Stimulated activated naive CD8-positive, alpha-beta T cell treated with anti-CD3 and anti-CD28 coated beads, Interleukin-15, Interleukin-2, amounts not matched to agents 100 ng/mL and 50 ng/mL, for 24 hours (primary cell): ENCODE measurements around the gene LMAN2.

Experiments used
- H3K27ac Mint-ChIP-seq: one replicate; pipeline ENCODE4 v1.8.0; 2021; ENCODE audit warnings: mild to moderate bottlenecking, mixed read lengths
- H3K27me3 Mint-ChIP-seq: one replicate; pipeline ENCODE4 v1.8.0; 2021; ENCODE audit warnings: mixed read lengths
- H3K36me3 Mint-ChIP-seq: one replicate; pipeline ENCODE4 v1.8.0; 2021; ENCODE audit warnings: low read depth, mixed read lengths
- H3K4me1 Mint-ChIP-seq: one replicate; pipeline ENCODE4 v1.8.0; 2021; ENCODE audit warnings: low read depth, mixed read lengths
- H3K4me3 Mint-ChIP-seq: one replicate; pipeline ENCODE4 v1.8.0; 2021; ENCODE audit warnings: mild to moderate bottlenecking, mixed read lengths
- H3K9me3 Mint-ChIP-seq: one replicate; pipeline ENCODE4 v1.8.0; 2021; ENCODE audit warnings: mixed read lengths

The LMAN2 gene, protein sequence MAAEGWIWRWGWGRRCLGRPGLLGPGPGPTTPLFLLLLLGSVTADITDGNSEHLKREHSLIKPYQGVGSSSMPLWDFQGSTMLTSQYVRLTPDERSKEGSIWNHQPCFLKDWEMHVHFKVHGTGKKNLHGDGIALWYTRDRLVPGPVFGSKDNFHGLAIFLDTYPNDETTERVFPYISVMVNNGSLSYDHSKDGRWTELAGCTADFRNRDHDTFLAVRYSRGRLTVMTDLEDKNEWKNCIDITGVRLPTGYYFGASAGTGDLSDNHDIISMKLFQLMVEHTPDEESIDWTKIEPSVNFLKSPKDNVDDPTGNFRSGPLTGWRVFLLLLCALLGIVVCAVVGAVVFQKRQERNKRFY

GRCh38 chr5:177351392-177352329 is at the start of gene LMAN2:
LMAN2 (minus strand) TSS chr5:177351668; CDS start chr5:177351647, 21 bp downstream.
- Mint-ChIP-seq H3K27me3 (no peaks in the 10 kb centered on the region), H3K4me3 (peak within 1 kb of the TSS; percentile 99), H3K4me1 (peaks cover 61% of the 10 kb centered on the region), H3K27ac (peak within 1 kb of the TSS; percentile 100), H3K36me3 (peaks cover 24% of the 10 kb centered on the region), H3K9me3 (peaks cover 4% of the 10 kb centered on the region)

DNA sequence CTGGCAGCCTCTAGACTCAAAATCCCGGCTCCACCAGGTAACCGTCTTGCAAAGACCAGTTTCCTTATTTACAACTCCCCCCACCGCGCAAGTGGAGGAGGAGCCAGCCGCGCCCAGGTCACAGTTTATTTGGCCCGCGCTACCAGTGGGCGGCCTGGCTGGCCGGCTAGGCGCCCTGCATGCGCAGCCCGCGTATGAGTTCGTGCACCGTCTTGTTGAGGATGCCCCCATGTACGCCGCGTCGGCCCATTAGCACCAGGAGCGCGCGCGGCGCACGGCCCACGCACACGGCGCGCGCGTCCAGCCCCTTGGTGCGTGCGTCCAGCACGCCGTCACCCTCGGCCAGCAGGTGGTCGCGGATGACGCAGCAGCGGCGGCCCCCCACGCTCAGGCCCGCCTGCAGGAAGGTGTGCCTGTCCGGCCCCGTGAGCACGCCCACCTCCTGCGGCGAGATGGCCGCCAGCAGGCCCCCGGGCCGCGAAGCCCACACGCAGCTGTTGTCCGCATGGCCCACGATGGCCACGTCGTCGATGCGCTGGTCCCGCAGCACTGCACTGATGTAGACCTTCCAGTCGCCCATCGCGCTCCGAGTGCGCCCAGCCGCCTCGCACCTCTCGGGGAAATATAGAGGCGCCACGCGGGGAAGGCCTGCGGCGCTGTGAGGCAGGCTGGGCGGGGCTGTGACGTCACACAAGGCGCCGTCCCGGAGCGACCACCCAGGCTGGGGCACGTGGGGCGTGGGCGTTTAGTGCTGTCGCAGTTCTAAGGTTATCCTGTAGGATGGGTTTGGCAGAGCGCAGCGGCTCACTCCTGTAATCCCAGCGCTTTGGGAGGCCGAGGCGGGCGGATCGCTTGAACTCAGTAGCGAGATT is 48.8 kb upstream of the LMAN2 start, which contains the start of gene PFN3:
PFN3 (minus strand) TSS at position 665 of the 872 bp plus-strand sequence; CDS start at position 580, 85 bp downstream.
- Mint-ChIP-seq H3K27me3 (peaks cover 27% of the 10 kb centered on the region), H3K4me3 (no peak within 1 kb of the TSS), H3K27ac (no peak within 1 kb of the TSS), H3K4me1 (peaks cover 23% of the 10 kb centered on the region), H3K36me3 (no peaks in the 10 kb centered on the region), H3K9me3 (no peaks in the 10 kb centered on the region)

DNA sequence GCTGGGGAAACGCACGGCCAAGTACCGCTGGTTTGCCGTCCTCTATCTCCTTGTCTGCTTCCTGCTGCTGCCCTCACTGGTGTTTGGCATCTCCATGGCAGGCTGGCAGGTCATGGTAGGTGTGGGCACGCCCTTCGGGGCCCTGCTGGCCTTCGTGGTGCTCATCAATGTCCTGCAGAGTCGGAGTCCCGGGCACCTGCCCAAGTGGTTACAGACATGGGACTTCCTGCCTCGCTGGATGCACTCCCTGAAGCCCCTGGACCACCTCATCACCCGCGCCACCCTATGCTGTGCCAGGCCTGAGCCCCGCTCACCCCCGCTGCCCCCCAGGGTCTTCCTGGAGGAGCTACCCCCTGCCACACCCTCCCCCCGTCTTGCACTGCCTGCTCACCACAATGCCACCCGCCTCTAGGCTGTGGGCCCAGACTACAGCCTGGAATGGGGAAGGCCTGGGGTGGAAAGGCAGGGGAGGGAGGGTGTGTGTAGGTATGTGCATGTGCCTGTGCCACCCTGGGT is 46.5 kb upstream of the LMAN2 start:
- Mint-ChIP-seq H3K4me1 (peaks cover 7% of the 10 kb centered on the region), H3K9me3 (no peaks in the 10 kb centered on the region), H3K36me3 (no peaks in the 10 kb centered on the region), H3K27ac (no peak overlapping the region), H3K4me3 (no peak overlapping the region), H3K27me3 (peaks cover 20% of the 10 kb centered on the region)

DNA sequence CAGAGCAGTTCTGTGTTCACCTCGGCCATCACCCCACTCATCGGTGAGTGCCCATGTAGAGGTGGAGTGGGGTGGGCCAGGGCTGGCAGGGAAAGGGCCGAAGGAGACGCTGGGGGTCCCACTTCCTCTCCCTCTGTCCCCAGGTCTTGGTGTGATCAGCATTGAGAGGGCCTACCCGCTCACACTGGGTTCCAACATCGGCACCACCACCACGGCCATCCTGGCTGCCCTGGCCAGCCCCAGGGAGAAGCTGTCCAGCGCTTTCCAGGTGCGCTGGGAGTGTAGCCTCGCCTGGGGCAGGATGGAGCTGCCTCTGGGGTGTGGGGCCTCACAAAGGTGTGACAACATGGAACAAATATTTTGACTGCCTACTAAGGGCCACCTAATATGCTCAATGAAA is 45.3 kb upstream of the LMAN2 start:
- no peak overlapping the region for H3K27ac Mint-ChIP-seq
- no peaks in the 10 kb centered on the region for H3K36me3 Mint-ChIP-seq
- H3K9me3 Mint-ChIP-seq, result no peaks in the 10 kb centered on the region
- H3K27me3 Mint-ChIP-seq, result peaks cover 9% of the 10 kb centered on the region
- H3K4me3 Mint-ChIP-seq, result no peak overlapping the region
- H3K4me1 Mint-ChIP-seq, result no peaks in the 10 kb centered on the region

DNA sequence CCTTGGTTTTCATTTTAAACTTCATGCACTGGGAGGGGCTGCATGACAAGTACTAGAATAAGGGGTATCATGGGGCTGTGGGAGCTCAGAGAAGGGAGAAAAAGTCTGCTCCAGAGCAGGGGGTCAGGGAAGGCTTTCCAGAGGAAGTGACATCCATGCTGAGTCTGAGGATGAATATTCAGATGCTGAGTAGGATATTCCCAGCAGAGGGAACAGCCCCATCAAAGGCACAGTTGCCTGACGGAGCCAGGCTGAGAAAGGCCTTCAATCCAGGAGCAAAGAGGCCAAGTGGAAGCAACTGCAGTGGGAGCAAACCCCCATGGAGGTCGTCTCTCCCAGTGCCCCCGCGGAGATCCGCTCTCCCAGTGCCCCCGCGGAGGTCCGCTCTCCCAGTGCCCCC is 44.6 kb upstream of the LMAN2 start:
- Mint-ChIP-seq H3K36me3 (no peaks in the 10 kb centered on the region), H3K27me3 (peaks cover 2% of the 10 kb centered on the region), H3K9me3 (no peaks in the 10 kb centered on the region), H3K4me3 (no peak overlapping the region), H3K4me1 (peaks cover 5% of the 10 kb centered on the region), H3K27ac (no peak overlapping the region)

- Mint-ChIP-seq H3K4me1 (peaks cover 25% of the 10 kb centered on the region), H3K4me3 (no peak overlapping the region), H3K27ac (no peak overlapping the region), H3K36me3 (no peaks in the 10 kb centered on the region), H3K27me3 (no peaks in the 10 kb centered on the region), H3K9me3 (no peaks in the 10 kb centered on the region)
Measured at GRCh38 chr5:177393990-177394389, 42.5 kb upstream of the LMAN2 start.

DNA sequence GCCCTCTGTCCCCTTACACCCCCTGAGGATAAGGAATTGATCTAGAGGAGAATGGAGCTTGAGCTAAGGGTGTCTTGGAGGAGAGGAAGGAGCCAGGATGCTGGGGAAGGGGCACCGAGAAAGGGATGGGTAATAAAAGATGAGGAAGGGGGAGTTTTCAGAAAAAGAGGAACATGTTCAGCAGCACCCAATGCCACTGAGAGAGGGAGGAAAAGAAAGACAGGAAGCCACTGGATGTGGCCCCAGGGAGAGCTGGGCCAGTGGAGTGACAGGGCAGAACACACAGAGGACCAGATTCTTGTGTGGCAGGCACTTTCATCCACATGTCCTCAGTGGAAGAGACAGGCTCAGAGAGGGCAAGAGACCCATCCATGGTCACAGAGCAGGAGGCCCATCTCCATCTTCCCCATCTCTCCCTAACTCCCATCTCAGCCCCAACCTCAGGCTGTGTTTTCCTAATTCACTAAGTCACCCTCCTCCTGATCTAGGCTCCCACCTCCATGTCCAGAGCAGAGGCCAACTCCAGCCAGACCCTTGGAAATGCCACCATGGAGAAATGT is 41.8 kb upstream of the LMAN2 start:
- Mint-ChIP-seq H3K27me3 (no peaks in the 10 kb centered on the region), H3K9me3 (no peaks in the 10 kb centered on the region), H3K27ac (peak overlapping the region; percentile 60), H3K4me3 (no peak overlapping the region), H3K36me3 (no peaks in the 10 kb centered on the region), H3K4me1 (peaks cover 32% of the 10 kb centered on the region)

DNA sequence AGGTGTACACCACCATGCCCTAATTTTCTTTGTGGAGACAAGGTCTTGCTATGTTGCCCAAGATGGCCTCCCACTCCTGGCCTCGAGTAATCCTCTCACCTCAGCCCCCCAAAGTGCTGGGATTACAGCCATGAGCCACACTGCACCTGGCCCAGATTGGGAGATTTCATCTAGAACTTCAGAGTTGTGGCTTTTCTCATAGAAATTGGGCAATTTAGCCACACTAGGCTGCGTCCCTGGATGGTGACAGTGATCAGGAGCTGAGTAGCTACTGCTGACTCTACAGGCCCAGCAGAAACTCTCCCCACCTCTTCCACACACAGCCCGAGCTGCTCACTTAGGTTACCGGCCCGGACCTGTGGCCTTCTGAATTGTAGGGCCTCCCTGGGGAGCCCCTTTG is 41.3 kb upstream of the LMAN2 start:
- Mint-ChIP-seq H3K4me1 (peaks cover 36% of the 10 kb centered on the region), H3K27me3 (no peaks in the 10 kb centered on the region), H3K9me3 (no peaks in the 10 kb centered on the region), H3K36me3 (no peaks in the 10 kb centered on the region), H3K27ac (no peak overlapping the region), H3K4me3 (no peak overlapping the region)

DNA sequence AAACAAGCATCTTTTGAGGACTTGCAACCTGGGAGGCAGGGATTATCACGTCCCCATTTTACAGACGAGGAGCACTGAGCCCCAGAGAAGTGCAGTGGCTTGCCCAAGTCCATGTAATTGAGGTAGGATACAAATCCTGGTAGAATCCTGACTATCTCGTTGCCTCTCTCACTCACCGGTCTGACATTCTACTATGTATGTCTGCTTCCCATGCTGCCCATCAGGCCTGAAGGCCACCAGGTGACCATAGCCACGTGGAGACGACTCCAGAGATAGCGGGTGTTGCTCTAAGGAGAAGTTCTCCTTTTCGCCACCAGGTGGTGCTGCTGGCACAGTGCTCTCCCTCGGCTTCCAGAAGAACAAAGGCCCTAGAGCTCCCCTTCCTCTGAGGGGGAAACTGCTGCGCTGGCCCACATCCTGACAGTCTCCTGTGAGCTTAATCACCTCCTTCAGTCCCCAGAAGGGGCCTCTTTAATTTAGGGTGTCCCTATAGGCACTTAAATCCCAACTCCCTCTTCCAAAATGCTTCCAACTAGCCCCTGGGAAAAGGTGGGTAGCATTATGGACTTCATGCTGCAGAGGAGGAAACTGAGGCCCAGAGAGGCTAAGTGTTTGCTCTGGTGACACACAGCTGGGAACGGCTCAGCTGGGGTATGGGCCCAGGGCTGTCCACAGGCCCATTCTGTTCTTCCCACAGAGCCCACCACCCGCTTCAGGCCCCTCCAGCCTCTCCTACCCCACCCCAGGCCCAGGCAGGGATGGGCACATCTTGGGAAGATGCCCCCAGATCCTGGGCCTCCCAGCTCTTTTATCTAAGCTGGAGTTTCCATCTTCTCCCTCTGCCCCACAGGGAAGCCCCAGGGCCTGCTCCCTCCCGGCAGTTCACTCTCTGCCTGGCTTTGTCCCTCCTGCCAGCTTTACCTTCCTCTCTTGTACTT is 39.2 kb upstream of the LMAN2 start:
- Mint-ChIP-seq H3K4me1 (peaks cover 36% of the 10 kb centered on the region), H3K27ac (peak overlapping the region; percentile 69), H3K9me3 (no peaks in the 10 kb centered on the region), H3K36me3 (no peaks in the 10 kb centered on the region), H3K27me3 (no peaks in the 10 kb centered on the region), H3K4me3 (no peak overlapping the region)

- Mint-ChIP-seq H3K36me3 (no peaks in the 10 kb centered on the region), H3K27me3 (no peaks in the 10 kb centered on the region), H3K27ac (peak overlapping the region; percentile 69), H3K4me3 (peak overlapping the region; percentile 21), H3K4me1 (peaks cover 41% of the 10 kb centered on the region), H3K9me3 (no peaks in the 10 kb centered on the region)
Measured at GRCh38 chr5:177389241-177390169, 38.0 kb upstream of the LMAN2 start.

DNA sequence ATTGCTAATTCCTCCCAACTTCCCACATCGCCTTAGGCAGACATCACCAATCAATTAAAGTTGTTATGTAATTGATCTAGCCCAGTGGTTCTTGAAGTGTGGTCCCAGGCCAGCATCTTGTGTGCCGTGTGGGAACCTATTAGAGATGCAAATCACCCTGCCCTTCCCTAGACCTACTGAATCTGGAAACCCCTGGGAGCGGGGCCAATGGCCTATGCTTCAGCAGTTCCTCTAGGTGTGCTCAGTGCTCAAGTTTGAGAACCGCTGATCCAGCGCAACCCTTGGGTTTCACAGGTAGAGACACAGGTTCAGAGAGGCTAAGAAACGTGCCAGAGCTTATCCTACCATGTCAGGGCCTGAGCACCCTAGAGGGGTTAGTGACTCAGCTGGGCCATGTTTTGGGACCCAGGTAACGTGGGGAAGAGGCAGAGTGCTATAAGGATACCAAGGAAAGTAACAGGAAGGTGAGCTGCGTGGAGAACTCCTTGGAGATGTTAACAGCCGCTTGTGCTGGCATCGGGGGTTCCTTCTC is 37.1 kb upstream of the LMAN2 start:
- Mint-ChIP-seq H3K4me3 (no peak overlapping the region), H3K4me1 (peaks cover 41% of the 10 kb centered on the region), H3K9me3 (no peaks in the 10 kb centered on the region), H3K27ac (peak overlapping the region; percentile 23), H3K36me3 (no peaks in the 10 kb centered on the region), H3K27me3 (no peaks in the 10 kb centered on the region)

GRCh38 chr5:177387405-177387804 is 35.9 kb upstream of the LMAN2 start:
- peaks cover 45% of the 10 kb centered on the region for H3K4me1 Mint-ChIP-seq
- no peaks in the 10 kb centered on the region for H3K27me3 Mint-ChIP-seq
- H3K4me3 Mint-ChIP-seq, result no peak overlapping the region
- no peak overlapping the region for H3K27ac Mint-ChIP-seq
- H3K9me3 Mint-ChIP-seq, result no peaks in the 10 kb centered on the region
- H3K36me3 Mint-ChIP-seq, result no peaks in the 10 kb centered on the region
